SK-N-SH (cell line): Measurements from ENCODE around the gene AATF.

Experiments
- FOXM1 ChIP-seq: IDR thresholded peaks from 2 replicates; pipeline ENCODE4 v1.4.0; 2012; ENCODE audit warnings: low read depth, mild to moderate bottlenecking
- REST ChIP-seq: IDR thresholded peaks from 2 replicates; pipeline ENCODE4 v1.6.1; 2012; ENCODE audit warnings: mild to moderate bottlenecking, low read depth, low read length, moderate library complexity
- TAF1 ChIP-seq: IDR thresholded peaks from 2 replicates; pipeline ENCODE4 v1.6.1; 2012; ENCODE audit warnings: low read depth, mild to moderate bottlenecking, low read length, moderate library complexity, borderline replicate concordance

DNA sequence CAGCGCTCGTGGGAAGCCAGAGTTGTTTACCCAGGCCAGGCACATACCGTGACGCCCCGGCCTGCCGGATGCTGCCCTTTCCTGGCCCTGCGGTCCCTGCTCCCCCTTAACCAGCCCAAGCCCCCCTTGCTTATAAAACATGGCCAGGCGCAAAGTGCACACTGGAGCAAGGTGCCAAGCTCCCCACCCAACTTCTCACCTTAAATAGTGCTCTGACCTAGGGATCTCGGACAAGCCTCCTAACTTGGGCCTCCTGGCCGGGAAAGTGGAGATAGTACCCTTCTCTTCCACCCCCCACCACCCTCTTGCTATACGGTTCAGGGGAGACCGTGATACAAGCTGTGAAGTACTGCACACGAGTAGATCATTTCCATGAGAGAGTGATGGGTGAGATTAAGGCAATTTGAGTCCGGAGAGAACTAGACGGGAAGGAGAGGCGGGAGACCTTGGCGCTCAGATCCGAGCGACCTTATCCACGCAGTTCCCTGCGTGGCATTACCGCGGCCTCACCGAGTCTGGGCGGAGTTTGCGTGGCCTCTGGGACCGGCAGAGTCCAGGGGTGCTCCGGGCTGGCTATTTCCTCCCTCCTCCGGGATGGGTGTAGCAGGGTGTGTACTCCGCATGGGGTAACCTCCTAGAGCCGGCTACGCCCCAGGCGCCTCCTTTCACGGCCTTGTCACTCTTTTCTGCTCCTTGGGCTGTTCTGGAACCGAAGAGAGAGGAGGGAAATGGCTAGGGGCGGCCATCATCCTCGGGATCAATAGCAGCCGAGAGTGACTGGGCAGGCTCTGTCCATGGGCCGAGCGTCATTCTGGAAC, 15.9 kb upstream of the AATF start:
- TF ChIP-seq FOXM1 = no peak
- TF ChIP-seq TAF1 = no peak
- no peak for TF ChIP-seq REST
